HPDE6-E6E7 (cell line): ENCODE measurements around the gene KAZN.
"Not testable (repeated sequence)": the region's sequence is repeated elsewhere in the genome, so short reads cannot be mapped to it uniquely, and the experiment has no call there.

Source experiments
- DNase-seq: peaks from one replicate; pipeline ENCODE4 v3.0.0; 2011; ENCODE audit warnings: missing footprints; ENCODE audit errors: extremely low spot score

The KAZN gene

GRCh38 chr1:15031251-15031933, 432.9 kb downstream of the KAZN start:
- no peak for DNase-seq

GRCh38 chr1:15033264-15033663, 434.8 kb downstream of the KAZN start:
- no peak for DNase-seq

GRCh38 chr1:15034656-15035055, 436.2 kb downstream of the KAZN start:
- no peak for DNase-seq

- no peak for DNase-seq
Measured at GRCh38 chr1:15035236-15035635, 436.8 kb downstream of the KAZN start.

- no peak for DNase-seq
Measured at GRCh38 chr1:15036101-15036500, 437.6 kb downstream of the KAZN start.

GRCh38 chr1:15038232-15039016, 439.9 kb downstream of the KAZN start:
- no peak for DNase-seq

GRCh38 chr1:15039017-15039648, 440.6 kb downstream of the KAZN start:
- no peak for DNase-seq

GRCh38 chr1:15039901-15040300, 441.4 kb downstream of the KAZN start:
- no peak for DNase-seq

- not testable (repeated sequence) for DNase-seq
Measured at GRCh38 chr1:15040685-15041084, 442.2 kb downstream of the KAZN start.

GRCh38 chr1:15042866-15043265, 444.4 kb downstream of the KAZN start:
- no peak for DNase-seq

- no peak for DNase-seq
Measured at GRCh38 chr1:15043934-15044333, 445.4 kb downstream of the KAZN start.

GRCh38 chr1:15045123-15045522, 446.6 kb downstream of the KAZN start:
- DNase-seq = no peak

GRCh38 chr1:15046487-15047165, 448.1 kb downstream of the KAZN start:
- DNase-seq = peak; percentile 61

- DNase-seq = no peak
Measured at GRCh38 chr1:15047237-15047636, 448.8 kb downstream of the KAZN start.

GRCh38 chr1:15048437-15048980, 450.0 kb downstream of the KAZN start:
- no peak for DNase-seq

GRCh38 chr1:15049067-15049466, 450.6 kb downstream of the KAZN start:
- DNase-seq = no peak

GRCh38 chr1:15051882-15052528, 453.5 kb downstream of the KAZN start:
- no peak for DNase-seq

GRCh38 chr1:15053153-15053552, 454.7 kb downstream of the KAZN start:
- DNase-seq = no peak

GRCh38 chr1:15055736-15056415, 457.4 kb downstream of the KAZN start:
- no peak for DNase-seq

- DNase-seq = no peak
Measured at GRCh38 chr1:15056515-15057285, 458.2 kb downstream of the KAZN start.
